Muscle of back (tissue), 11 donors: ENCODE data around the gene COL13A1. TPM values are rescaled to one million over a fixed set of nuclear protein-coding genes. Genes with fewer than 3 reads are reported as not detected.
A peak's percentile ranks its signal among the peaks of the same experiment; 100 is the strongest.

ENCODE experiments used
- DNase-seq, 3 donors: peaks; one replicate each; pipeline versions ENCODE4 v3.0.0 to v3.0.0-alpha.2; 2013
- polyA plus RNA-seq, 10 donors: library from polyadenylated mRNA; unstranded; fragments of 120-200 nt; gene quantifications; one replicate each; pipeline ENCODE4 v1.2.1, GENCODE V29; 2013; ENCODE audit not compliant: insufficient read length in 10 of 10

COL13A1 gene
- polyA plus RNA-seq, 10 donors = 5.0 to 18.0 (median 11.9) TPM

GRCh38 chr10:69819716-69820506, 18.2 kb downstream of the COL13A1 start:
- peak in 1 of 3 donors; percentile 42 for DNase-seq

DNA sequence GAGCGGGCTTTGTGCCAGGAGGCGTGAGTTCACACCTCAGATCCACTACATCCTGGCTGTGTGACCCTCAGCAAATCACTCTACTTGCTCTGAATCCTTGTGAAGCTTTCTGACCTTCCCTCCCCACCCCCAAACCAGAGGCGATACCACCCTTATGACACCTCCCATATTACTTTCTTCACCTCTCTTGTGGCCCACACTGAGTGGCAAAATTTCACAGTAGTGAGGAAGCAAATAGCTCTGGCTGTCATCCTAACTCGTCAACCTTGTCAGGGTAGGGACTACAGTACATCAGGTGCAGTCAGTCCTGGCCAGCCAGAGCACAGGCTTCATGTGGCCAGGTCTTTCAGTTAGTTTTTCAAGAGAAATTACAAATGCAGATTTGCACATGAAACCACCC, 19.1 kb downstream of the COL13A1 start:
- no peak for DNase-seq

GRCh38 chr10:69825604-69826003, 23.9 kb downstream of the COL13A1 start:
- no peak for DNase-seq

GRCh38 chr10:69826094-69826493, 24.4 kb downstream of the COL13A1 start:
- DNase-seq = no peak

GRCh38 chr10:69826789-69827554, 25.3 kb downstream of the COL13A1 start:
- DNase-seq = no peak

DNA sequence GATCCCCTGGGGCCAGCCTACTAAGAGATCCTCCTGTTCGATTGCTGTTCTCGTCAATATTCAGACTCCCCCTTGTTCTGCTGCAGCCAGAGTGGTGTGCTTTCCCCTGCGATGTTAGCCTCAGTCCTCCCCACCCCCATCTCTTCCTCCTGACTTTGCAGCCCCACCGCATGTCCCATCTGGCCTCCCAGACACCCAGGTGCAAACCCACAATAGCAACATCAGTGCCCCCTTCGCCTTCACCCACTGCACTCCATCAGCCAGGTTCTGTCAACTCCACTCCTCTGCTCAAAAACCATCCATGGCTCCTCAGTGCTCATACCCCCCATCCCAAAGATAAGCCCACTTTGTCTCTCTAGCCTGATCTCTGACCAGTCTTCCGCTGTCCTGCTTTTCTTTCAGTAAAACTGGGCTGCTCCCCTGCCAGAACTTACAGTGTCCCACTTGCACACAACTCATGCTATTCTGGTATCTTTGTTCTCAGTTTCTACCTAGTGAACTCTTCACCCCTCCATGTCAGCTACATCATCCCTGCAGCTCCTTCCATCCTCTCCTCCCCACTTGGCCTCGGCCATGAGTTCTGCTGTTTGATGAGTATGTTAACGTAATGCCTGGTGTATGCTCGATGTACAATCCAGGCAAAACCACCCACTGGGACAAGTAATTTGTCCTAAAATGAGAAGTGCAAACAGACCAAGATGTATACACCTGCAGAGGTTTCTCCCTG, 26.6 kb downstream of the COL13A1 start:
- no peak for DNase-seq

GRCh38 chr10:69829775-69830174, 28.1 kb downstream of the COL13A1 start:
- DNase-seq = peak in 1 of 3 donors; percentile 27

DNA sequence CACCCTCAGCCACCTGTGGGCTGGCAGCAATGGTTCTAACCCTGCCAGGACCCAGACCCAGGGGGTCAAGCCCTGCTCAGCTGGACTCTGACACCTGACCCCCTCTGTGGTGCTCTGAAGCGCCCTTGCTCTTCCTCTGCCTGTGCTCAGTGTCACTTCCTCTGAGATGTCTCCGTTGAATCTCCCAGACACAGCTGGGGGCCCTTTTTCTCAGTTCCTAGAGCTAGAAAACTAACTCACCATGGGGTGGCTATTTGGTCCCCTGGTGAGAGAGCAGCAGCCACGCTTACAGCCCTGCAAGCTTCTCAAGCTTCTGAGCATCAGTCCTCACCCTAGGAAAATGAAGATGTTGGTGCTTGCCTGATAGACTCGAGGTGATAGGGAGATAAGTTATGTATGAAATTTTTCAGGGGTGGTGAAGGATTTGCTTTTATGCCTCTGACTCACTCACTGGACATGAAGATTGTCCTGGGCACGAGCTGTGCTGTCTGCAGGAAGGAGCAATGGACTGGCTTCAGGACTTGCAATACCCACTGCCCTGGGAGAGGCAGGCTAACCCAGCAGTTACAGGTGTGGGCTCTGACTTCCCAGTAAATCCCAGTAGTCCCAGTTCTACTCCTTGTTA, 29.6 kb downstream of the COL13A1 start:
- no peak for DNase-seq

DNA sequence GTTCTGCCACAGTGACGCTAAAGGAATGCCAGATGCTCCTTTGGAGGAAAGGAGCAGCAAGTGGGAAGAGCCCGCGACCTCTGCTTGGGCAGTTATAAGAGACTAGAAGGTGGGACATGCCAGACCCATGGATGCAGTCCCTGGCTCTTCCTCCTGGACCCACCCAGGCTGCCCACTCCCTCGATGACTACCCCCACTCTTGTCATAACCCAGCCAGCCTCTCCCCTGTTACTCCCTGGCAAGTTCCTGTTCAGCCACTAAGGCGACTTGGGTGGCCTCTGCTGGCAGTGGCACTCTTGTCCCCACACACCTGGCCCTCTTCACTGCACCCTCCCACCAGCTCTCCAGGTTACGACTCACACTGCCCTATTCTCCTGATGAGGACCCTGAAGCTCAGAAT, 33.5 kb downstream of the COL13A1 start:
- no peak for DNase-seq

DNA sequence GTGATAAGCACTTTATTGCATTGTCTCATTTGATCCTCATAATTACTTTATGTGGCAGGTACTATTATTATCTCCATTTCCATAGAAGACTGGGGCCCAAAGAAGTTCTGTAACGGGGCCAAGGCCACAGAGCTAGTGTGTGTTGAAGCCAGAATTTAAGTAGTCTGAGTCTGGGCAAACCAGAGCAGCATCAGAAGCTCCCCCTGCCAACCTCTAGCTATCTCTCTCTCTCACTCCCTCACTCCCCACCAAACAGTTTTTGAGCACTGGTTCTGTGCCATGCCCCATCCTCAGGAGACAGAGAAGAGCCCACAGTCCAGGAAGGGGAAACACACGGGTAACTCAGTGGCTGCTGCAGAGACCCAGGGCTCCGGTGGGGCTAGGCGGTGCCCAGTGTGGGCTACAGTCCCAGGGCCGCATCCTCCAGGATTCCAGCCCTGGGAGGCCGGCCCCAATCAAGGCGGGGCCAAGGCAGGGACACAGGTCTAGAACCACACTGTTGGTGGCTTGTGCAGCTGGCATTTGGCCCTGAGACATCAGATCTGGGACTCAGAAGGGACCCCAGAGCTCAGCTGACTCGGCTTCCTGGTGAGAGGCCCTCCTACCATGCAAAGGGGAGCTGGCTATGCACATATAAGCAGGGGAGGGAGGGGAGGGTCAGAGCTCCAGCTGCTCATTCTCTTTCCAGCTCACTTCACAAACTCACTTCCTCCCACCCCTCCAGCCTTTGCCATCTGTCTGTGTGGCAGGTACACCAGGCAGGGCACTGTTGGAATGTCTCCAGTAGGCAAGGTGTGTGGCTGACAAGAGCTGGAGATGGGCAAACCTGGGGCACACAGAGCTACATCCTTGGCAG, 34.4 kb downstream of the COL13A1 start:
- DNase-seq = peak in 1 of 3 donors; percentile 53

GRCh38 chr10:69836731-69837030, 35.0 kb downstream of the COL13A1 start:
- no peak for DNase-seq

DNA sequence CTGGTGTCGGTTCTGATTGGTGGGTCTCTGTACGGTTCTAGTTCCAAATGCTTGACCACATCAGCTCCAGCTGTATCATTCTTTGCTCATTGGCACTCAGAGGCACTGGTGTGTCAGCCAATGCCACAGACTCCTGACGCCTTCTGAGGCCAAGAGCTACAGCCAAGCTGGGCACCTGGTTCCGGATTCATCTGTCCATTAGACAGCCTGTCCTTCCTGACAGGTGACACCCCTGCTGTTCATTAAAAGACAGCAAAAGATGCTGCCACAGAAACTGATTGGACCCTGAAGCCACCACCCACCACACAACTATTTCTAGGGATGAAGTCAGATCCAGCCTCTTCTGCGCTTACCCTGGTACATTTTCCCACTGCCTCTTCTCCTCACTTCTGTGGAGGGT, 35.6 kb downstream of the COL13A1 start:
- no peak for DNase-seq

DNA sequence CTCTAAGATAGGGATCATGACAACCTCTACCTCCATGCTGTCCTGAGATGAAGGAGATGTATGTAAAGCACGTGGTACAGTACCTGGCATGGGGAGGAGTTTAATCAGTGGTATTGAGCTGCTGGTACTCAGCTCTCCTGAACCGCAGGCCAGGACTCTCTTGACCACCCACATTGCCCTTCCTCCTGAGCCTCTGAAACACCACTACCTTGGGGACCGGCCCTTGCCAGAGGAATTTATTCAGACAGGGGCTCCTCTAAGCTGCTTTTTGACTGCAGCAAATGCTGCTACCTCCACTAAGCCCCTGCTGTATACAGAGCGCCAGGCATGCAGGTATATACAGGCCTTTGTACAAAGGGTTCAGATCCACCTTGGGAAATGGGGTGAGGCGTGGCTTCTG, 36.7 kb downstream of the COL13A1 start:
- DNase-seq = no peak

DNA sequence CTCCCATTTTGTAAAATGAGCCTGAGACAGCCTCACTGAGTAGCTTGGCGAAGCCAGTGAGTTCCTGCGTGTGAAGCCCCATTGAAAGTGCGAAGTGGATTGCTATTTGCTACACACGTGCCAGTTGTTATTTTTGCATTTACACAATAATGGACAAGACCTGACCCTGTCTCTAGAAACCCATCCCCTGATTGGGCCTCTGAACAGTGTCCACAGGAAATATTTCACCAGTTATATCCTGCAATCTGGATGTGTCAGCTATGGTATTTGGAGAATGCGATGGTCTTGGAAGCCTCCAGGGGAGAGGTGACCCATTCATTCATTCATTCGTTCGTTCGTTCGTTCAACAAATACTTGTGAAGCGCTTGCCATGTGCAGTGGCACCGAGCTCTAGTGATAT, 37.1 kb downstream of the COL13A1 start:
- DNase-seq = no peak

DNA sequence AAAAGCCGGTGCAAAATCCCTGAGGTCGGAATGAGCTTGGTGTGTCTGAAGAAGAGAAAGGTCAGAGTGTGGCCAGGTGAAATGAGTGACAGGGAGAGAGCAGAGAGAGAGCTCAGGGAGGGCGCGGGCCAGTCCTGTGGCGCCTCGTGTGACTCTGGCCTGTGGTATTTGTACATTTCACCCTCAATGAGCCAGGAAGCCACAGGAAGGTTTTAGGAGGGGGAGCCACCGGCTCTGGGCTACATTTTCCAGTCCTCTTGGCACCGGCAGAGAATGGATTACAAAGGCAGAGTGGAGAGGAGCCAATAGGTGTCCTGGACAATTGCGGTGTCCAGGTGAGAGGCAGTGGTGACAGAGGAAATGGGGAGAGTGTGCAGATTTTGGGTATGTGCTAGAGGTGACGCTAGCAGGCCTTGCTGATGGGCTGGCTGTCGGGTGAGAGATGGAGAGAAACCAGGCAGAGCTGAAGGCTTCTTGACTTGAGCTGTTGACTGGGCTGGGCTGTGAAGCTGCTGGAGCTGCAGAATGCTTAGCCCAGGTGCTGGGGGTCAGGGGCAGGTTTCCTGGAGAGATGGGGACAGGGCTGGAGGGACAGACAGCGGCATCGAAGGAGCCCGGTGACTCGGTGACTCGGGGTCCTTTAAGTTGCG, 38.1 kb downstream of the COL13A1 start:
- no peak for DNase-seq

DNA sequence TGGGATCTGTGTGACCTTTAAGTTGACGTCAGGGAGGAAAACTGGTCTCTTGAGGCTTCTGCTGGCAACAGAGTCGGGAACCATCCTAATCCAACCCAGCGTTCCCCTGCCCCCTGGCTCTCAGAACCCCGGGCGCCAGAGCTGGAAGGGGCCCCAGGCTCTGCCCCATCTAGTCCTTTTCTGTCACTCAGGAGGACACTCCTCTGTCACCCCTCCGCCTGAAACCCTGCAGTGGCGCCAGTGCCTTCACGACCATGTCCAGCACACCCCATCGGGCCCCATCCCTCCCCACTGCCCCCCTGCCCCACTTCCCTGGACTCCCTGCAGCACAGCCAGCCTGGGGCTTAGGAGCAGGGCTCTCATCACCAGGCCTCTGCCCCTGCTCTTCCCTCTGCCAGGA, 39.1 kb downstream of the COL13A1 start:
- no peak for DNase-seq

GRCh38 chr10:69842020-69842419, 40.3 kb downstream of the COL13A1 start:
- DNase-seq = no peak

DNA sequence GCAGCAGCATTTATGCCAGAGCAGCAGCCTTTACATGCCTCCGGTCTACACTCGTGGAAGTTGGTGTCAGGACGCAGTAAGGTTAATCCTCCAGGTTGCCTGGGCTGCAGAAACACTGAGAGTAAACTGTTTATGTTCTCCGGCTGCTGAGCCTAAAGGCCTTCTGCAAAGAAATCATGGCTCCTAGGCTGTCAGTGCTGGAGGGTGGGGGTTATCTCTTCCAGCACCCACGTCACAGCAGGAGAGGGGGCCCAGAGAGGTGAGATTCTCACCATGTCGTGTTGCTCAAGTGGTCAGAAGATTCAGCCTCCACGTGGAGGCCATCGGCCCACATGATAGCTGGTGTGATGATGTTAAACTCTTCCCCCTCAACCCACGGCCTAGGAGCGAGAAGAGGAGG, 41.2 kb downstream of the COL13A1 start:
- DNase-seq = no peak

DNA sequence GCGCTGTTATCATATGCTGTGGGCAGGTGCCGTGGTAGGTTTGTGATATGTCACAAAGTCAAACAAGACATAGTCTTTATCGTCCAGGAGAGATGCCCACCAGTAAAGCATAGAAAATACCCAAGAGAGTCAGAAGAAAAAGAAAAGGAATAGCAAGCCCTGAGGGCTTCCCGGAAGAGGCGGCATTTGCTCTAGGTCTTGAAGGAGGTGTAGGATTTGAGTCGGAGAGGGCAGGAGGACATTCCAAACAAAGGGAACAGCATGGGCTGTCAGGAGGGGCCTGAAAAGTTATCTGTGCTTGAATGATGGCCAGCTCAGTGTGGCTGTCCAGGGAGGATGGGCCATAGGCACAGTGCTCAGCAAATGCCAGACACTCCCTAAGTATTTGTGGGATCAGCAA, 42.2 kb downstream of the COL13A1 start:
- no peak for DNase-seq

GRCh38 chr10:69844698-69845097, 43.0 kb downstream of the COL13A1 start:
- DNase-seq = no peak
